ENCODE results near the gene TRAPPC14. TPM values are rescaled to one million over a fixed set of nuclear protein-coding genes. Genes with fewer than 3 reads are reported as not detected.

The TRAPPC14 gene
- total RNA-seq, 4 donors from 2014 or later, result 2.6 to 6.7 (median 4.6) TPM

DNA sequence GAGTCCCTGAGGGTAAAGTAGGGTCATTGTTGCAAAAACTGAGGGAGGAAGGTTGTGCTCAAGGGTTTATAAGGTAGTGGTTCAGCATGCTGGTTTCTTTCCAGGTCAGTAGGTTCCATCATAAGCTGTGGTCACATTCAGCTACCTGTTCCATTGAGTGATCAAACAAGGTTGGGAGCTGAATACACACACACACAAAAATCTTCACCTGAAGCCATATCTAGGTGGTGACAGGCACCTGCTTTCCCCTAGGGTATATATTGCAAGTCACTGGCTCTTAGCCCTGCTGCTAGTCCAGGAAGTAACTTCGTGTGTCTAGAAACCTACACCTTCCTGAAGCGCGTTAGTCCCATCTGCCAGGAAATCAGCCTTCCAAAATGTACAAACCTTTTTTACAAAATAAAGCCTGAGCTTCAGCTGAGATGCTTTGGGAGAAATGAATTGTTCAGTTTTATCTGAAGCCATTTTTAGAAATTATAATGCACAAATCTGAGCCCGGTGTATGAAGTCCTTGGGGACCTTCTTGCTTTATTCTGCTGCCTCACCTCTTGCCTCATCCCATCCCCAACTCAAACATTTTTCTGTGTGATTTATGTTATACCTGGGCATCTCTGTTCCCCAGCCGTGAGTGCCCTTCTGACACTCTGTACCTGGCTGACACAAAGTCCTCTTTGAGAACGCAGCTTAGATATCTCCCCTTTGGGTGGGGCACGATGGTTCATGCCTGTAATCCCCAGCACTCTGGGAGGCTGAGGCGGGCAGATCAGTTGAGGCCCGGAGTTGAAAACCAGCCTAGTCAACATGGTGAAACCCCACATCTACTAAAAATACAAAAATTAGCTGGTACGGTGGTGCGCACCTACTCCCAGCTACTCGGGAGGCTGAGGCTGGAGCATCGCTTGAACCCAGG is 20.4 kb downstream of the TRAPPC14 start:
- TF ChIP-seq, protein P1, sequence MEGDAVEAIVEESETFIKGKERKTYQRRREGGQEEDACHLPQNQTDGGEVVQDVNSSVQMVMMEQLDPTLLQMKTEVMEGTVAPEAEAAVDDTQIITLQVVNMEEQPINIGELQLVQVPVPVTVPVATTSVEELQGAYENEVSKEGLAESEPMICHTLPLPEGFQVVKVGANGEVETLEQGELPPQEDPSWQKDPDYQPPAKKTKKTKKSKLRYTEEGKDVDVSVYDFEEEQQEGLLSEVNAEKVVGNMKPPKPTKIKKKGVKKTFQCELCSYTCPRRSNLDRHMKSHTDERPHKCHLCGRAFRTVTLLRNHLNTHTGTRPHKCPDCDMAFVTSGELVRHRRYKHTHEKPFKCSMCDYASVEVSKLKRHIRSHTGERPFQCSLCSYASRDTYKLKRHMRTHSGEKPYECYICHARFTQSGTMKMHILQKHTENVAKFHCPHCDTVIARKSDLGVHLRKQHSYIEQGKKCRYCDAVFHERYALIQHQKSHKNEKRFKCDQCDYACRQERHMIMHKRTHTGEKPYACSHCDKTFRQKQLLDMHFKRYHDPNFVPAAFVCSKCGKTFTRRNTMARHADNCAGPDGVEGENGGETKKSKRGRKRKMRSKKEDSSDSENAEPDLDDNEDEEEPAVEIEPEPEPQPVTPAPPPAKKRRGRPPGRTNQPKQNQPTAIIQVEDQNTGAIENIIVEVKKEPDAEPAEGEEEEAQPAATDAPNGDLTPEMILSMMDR (IDR thresholded peaks at IDR 0.05; ENCODE audit: low read depth), result no peak

DNA sequence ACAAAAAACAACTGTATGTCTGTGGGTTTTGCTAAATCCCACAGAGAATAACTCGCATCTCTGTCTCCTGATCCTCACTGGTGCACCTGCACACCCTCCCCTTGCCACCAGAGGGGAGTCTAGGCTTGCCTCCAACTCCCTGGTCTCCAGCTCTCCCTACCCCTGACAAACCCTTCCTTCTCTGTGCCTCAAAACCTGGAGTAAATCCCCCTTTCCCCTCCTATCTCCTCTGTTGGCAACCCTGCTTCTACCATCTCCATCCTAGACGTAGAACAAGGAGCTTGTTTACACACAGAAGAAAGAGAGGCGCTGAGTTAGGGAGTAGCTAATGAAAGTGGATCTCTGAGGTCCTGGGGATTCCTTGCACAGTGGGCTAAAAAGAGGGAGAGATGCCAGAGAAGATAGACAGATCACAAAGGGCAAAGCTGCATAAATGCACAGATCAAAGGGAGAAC is 25.8 kb downstream of the TRAPPC14 start:
- TF ChIP-seq, protein P1 (IDR thresholded peaks at IDR 0.05; ENCODE audit: low read depth), result no peak

GRCh38 chr7:100132126-100132525 is 26.4 kb downstream of the TRAPPC14 start:
- TF ChIP-seq, protein P1 (IDR thresholded peaks at IDR 0.05; ENCODE audit: low read depth), result no peak

DNA sequence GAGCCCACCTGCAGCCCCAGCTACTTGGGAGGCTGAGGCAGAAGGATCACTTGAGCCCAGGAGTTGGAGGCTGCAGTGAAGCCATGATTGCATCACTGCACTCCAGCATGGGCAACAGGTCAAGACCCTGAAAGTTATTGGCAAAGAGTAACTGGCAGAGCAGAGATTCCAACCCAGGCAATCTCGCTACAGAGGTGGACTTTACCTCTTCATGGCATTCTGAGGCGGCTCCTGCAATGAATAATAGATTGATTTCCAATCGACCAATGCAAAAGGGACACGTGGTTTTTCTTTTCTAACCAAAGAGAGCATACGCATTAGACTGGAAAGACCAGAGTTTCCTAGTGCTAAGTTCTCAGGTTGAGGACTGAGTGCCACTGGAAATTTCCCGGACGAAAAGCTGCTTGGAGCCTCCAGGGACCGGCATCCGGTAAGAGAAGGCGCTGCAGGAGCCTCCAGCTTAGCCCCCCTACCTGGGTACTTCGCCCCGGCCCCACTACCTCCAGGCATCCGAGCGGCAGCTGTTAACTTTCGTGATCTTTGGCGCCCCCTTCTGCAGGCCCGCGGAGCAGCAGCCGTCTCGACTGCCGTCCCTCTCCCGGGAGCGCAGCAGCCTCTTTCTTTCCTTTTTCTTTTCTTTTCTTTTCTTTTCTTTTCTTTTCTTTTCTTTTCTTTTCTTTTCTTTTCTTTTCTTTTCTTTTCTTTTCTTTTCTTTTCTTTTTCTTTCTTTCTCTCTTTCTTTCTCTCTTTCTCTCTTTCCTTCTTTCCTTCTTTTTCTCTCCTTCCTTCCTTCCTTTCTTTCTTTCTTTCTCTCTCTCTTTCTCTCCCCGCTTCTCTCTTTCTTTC is 27.7 kb downstream of the TRAPPC14 start:
- TF ChIP-seq, protein P1 (IDR thresholded peaks at IDR 0.05; ENCODE audit: low read depth), result no peak

- TF ChIP-seq, protein P1 (IDR thresholded peaks at IDR 0.05; ENCODE audit: low read depth), result no peak
Measured at GRCh38 chr7:100128637-100128963, 29.9 kb downstream of the TRAPPC14 start.

DNA sequence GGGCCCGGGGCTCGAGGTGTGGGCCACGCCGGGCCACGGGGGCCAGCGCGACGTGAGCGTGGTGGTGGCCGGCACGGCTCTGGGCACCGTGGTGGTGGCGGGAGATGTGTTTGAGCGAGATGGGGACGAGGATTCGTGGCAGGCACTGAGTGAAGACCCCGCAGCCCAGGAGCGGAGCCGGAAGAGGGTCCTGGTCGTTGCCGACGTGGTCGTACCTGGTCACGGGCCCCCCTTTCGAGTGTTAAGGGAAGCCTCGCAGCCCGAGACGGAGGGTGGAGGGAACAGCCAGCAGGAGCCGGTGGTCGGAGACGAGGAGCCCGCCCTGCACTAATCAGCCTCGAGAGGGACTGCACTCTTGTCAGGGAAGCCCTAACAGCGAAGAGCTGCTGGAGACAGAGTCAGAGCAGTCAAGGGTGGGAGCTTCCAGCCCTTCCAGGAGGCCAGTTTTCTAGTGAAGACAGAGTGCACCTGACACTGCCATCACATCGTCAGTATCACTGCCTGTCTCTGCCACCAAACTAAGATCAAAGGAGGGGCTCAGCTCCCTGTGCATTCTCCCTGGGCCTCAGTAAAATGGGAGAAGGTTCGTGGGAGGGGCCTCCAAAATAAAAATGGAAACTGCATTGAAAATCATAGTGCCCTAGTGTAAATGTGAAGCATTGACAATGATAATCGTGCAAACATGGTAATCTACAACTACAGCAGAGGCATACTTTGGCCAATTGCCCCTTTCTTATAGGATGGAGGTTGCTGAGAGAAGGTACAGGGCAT is 30.5 kb downstream of the TRAPPC14 start:
- TF ChIP-seq, protein P1 (IDR thresholded peaks at IDR 0.05; ENCODE audit: low read depth), result no peak

Measured in subcutaneous adipose tissue (tissue), 4 donors.